Hematopoietic multipotent progenitor cell treated with erythropoietin and hydrocortisone succinate and interleukin-3 and kit ligand, for 4 days (in vitro differentiated cells): ENCODE measurements around the gene GATM.
"Not testable (repeated sequence)": the region's sequence is repeated elsewhere in the genome, so short reads cannot be mapped to it uniquely, and the experiment has no call there.

Experiments used
- DNase-seq: peaks from one replicate; pipeline ENCODE4 v3.0.0-alpha.2; 2015

GATM gene

GRCh38 chr15:45387380-45388007 is 9.2 kb upstream of the GATM start:
- DNase-seq, result no peak

GRCh38 chr15:45386974-45387373 is 8.6 kb upstream of the GATM start:
- DNase-seq, result no peak

- DNase-seq, result no peak
These were observed 8.1 kb upstream of the GATM start for GRCh38 chr15:45386420-45386819.

GRCh38 chr15:45385590-45385989 is 7.2 kb upstream of the GATM start:
- DNase-seq, result no peak

GRCh38 chr15:45384700-45385099 is 6.4 kb upstream of the GATM start:
- no peak for DNase-seq

- no peak for DNase-seq
These were observed 544 bp upstream of the GATM start for GRCh38 chr15:45378913-45379262.

- peak; percentile 18 for DNase-seq
These were observed 665 bp downstream of the GATM start for GRCh38 chr15:45377609-45378148.

- peak; percentile 20 for DNase-seq
These were observed 1.3 kb downstream of the GATM start for GRCh38 chr15:45376967-45377608.

GRCh38 chr15:45376300-45376928 is 1.9 kb downstream of the GATM start:
- no peak for DNase-seq

GRCh38 chr15:45375836-45376235 is 2.5 kb downstream of the GATM start:
- no peak for DNase-seq

- DNase-seq, result no peak
These were observed 4.4 kb downstream of the GATM start for GRCh38 chr15:45373976-45374375.

- peak; percentile 8 for DNase-seq
These were observed 6.0 kb downstream of the GATM start for GRCh38 chr15:45372041-45372995.

GRCh38 chr15:45371546-45371945 is 6.8 kb downstream of the GATM start:
- no peak for DNase-seq

- not testable (repeated sequence) for DNase-seq
These were observed 8.3 kb downstream of the GATM start for GRCh38 chr15:45370042-45370441.

GRCh38 chr15:45367222-45367621 is 11.1 kb downstream of the GATM start:
- not testable (repeated sequence) for DNase-seq

- no peak for DNase-seq
These were observed 14.1 kb downstream of the GATM start for GRCh38 chr15:45364271-45364670.

GRCh38 chr15:45363801-45364200 is 14.5 kb downstream of the GATM start:
- no peak for DNase-seq

GRCh38 chr15:45363334-45363733 is 15.0 kb downstream of the GATM start:
- DNase-seq, result no peak

GRCh38 chr15:45362419-45362818 is 15.9 kb downstream of the GATM start:
- no peak for DNase-seq

GRCh38 chr15:45361878-45362277 is 16.5 kb downstream of the GATM start:
- DNase-seq, result no peak

GRCh38 chr15:45355860-45356259 is 22.5 kb downstream of the GATM start:
- DNase-seq, result peak; percentile 28

- DNase-seq, result no peak
These were observed 23.6 kb downstream of the GATM start for GRCh38 chr15:45354711-45355110.

GRCh38 chr15:45351227-45351626 is 27.1 kb downstream of the GATM start:
- DNase-seq, result no peak
